Psoas muscle (tissue), 8 donors: ENCODE results near the gene OR8H3. TPM values are rescaled to one million over a fixed set of nuclear protein-coding genes. Genes with fewer than 3 reads are reported as not detected.

Experiments used
- ATAC-seq, 4 donors: fragments of 200-7000 bp; cut with Tn5 transposase; one replicate each; pipeline ENCODE4 v1.9.1; 2020; ENCODE audit warnings: moderate library complexity in 3 of 4, mild to moderate bottlenecking in 2 of 4
- DNase-seq, 2 donors: peaks; one replicate each; pipeline ENCODE4 v3.0.0-alpha.2; 2020
- H3K27ac ChIP-seq: fragments of 200-600 bp; one replicate; pipeline ENCODE4 v1.8.0; 2022
- H3K27me3 ChIP-seq, 3 donors: fragments of 200-600 bp in 1 of 3; one replicate each; pipeline versions ENCODE4 v1.6.1 to v1.8.0; 2013 to 2022; ENCODE audit warnings: low read length in 2 of 3, mild to moderate bottlenecking in 2 of 3, moderate library complexity in 1 of 3; ENCODE audit not compliant: insufficient read depth in 3 of 3
- H3K36me3 ChIP-seq, 2 donors: fragments of 200-600 bp in 1 of 2; one replicate each; pipeline versions ENCODE4 v1.6.1 to v1.8.0; 2013 to 2022; ENCODE audit warnings: low read depth in 1 of 2, mild to moderate bottlenecking in 1 of 2, moderate library complexity in 1 of 2; ENCODE audit not compliant: insufficient read depth in 1 of 2
- H3K4me1 ChIP-seq: fragments of 200-600 bp; one replicate; pipeline ENCODE4 v1.8.0; 2022
- H3K4me3 ChIP-seq: fragments of 200-600 bp; one replicate; pipeline ENCODE4 v1.8.0; 2022; ENCODE audit warnings: mild to moderate bottlenecking
- H3K9me3 ChIP-seq: fragments of 200-600 bp; one replicate; pipeline ENCODE4 v1.8.0; 2022
- CTCF ChIP-seq: fragments of 200-600 bp; IDR thresholded peaks from one replicate; pipeline ENCODE4 v1.8.0; 2022; ENCODE audit warnings: antibody characterized with exemption
- WGBS, 3 donors: extraction: QIAGEN DNeasy Blood & Tissue Kit; methylation state at CpG; one replicate each; pipeline versions ENCODE4 v1.1.6 to v1.1.7; 2013; 5-methylcytosine and 5-hydroxymethylcytosine counted together
- intact Hi-C, 2 donors: fragments of 100-400 bp; cut with DNase I; formaldehyde crosslinking; loops; one replicate each; pipeline versions ENCODE4 v1.11.0 to v1.14.2; 2022
- long read RNA-seq, 2 donors: library from polyadenylated mRNA; unstranded; transcript quantifications; one replicate each; pipeline ENCODE4 v2.0.0, GENCODE V29; 2021
- polyA plus RNA-seq, 3 donors: library from polyadenylated mRNA; stranded (reverse); fragments of 200-250 nt; gene quantifications; one replicate each; pipeline ENCODE4 v1.2.3, GENCODE V29; 2013
- total RNA-seq, 4 donors: library from RNA; stranded (reverse); fragmentation: NEBNext Ultra II Directional in 2 of 4; extraction: Animal tissue kit (Norgen Biotek cat#: 25700) in 2 of 4; gene quantifications; one replicate each; pipeline versions ENCODE4 v1.2.1 to v1.2.4, GENCODE V29; 2021 to 2023
- donor health status: healthy with polysubstance abuse.
- donor health status: DM: no; HTN: no; CAD: no; lungs with moderate emphysema.
- donor health status: Bipolar disorder and iron deficiency.
- donor health status: healthy.
- donor health status: DM: yes; HTN: yes; CAD: no.
- donor health status: DM: no; HTN: no; CAD: no.
- donor health status: DM: no; HTN: no; CAD: no.
- donor health status: DM: yes; HTN: yes; CAD: no.

OR8H3 gene, protein sequence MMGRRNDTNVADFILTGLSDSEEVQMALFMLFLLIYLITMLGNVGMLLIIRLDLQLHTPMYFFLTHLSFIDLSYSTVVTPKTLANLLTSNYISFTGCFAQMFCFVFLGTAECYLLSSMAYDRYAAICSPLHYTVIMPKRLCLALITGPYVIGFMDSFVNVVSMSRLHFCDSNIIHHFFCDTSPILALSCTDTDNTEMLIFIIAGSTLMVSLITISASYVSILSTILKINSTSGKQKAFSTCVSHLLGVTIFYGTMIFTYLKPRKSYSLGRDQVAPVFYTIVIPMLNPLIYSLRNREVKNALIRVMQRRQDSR
- total RNA-seq, result not detected
- polyA plus RNA-seq, result not detected
- long read RNA-seq, donor 1, result 0 reads
- long read RNA-seq, donor 2, result 0 reads

- no peaks in the 10 kb centered on the region for H3K9me3 ChIP-seq
- H3K27me3 ChIP-seq, result no peaks in the 10 kb centered on the region
- H3K4me3 ChIP-seq, result no peak within 1 kb of the TSS
- WGBS, 3 donors, result 69 to 83% (median 75%) methylated on average over 6 of the region's 6 CpGs
- ATAC-seq (no peak), DNase-seq (no peak)
- TF ChIP-seq CTCF, result no peak
- intact Hi-C loops, result no loop called here
- H3K4me1 ChIP-seq, result no peaks in the 10 kb centered on the region
- H3K36me3 ChIP-seq, result no peaks in the 10 kb centered on the region
- H3K27ac ChIP-seq, result no peak within 1 kb of the TSS
Measured at GRCh38 chr11:56122073-56122472, at the start of gene OR8H3. TSS of gene OR8H3 (plus strand) at chr11:56122373. CDS start at chr11:56122373, 0 bp downstream.

DNA sequence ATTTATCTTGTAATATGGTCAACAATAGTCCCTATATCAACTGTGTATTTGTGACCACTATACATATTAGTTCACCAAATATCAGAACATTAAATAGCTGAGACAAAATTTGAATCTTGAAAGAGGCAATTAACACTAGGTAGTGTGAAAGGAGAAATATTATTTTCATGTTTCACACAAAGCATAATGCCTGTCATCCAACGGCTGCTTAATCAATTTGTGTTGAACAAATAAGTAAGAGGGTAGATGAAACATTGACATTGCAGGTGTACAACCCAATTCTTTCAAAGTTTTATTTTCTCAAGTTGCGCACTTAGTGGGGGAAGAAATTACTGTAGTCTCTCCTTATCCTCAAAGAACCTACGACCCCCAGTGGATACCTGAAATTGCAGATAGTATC is 32.5 kb upstream of the OR8H3 start:
- intact Hi-C loops, result loop anchor here in 1 of 2 donors (10.0 kb wide), 1 partner anchor 55 kb away; no protein-coding TSS in a partner anchor

DNA sequence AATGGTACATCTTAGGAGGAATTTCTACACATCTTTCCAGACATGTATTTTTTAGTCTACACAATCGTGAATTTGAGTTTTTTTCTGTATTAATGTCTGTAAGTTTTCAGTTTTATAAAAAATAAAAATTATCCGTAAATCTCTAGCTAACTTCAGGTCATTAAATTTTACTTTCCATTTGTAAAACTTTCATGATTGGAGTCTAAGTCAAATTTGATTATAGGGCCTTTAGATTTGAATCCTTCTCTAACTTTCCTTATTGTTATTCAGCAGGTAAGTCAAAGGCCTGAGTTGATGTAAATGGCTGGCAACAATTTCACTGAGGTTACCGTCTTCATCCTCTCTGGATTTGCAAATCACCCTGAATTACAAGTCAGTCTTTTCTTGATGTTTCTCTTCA is 29.2 kb upstream of the OR8H3 start, which contains the start of gene OR8I2:
TSS of gene OR8I2 (plus strand) at position 301 of the 400 bp plus-strand sequence. CDS start at position 301, 0 bp downstream.
- Histone ChIP-seq H3K9me3 (no peaks in the 10 kb centered on the region), H3K27me3 (no peaks in the 10 kb centered on the region), H3K4me3 (no peak within 1 kb of the TSS), H3K4me1 (no peaks in the 10 kb centered on the region), H3K27ac (no peak within 1 kb of the TSS), H3K36me3 (no peaks in the 10 kb centered on the region)
- ATAC-seq (no peak), DNase-seq (no peak)
- no peak for TF ChIP-seq CTCF
- intact Hi-C loops, result no loop called here
- 59 to 75% (median 75%) methylated on average over 3 of the region's 3 CpGs for WGBS, 3 donors

More for the DNA sequence above, 32.5 kb upstream of the OR8H3 start:
- Histone ChIP-seq H3K36me3 (no peaks in the 10 kb centered on the region), H3K9me3 (no peaks in the 10 kb centered on the region), H3K4me1 (no peaks in the 10 kb centered on the region), H3K27me3 (no peaks in the 10 kb centered on the region), H3K4me3 (no peak overlapping the region), H3K27ac (no peak overlapping the region)
- TF ChIP-seq CTCF, result no peak
- DNase-seq, result no peak
- ATAC-seq, result no peak
- 70 to 81% (median 74%) methylated on average over 3 of the region's 3 CpGs for WGBS, 3 donors

- no peak for DNase-seq
- Histone ChIP-seq H3K4me1 (no peaks in the 10 kb centered on the region), H3K27me3 (no peaks in the 10 kb centered on the region), H3K4me3 (no peak within 1 kb of the TSS), H3K36me3 (no peaks in the 10 kb centered on the region), H3K9me3 (no peaks in the 10 kb centered on the region), H3K27ac (no peak within 1 kb of the TSS)
- intact Hi-C loops, result no loop called here
- TF ChIP-seq CTCF, result no peak
- ATAC-seq, result no peak
Measured at GRCh38 chr11:56103210-56103737, 18.9 kb upstream of the OR8H3 start, which contains the start of gene OR8H2. TSS of gene OR8H2 (plus strand) at chr11:56103687. CDS start at chr11:56105043, 1,356 bp downstream.
